ENCODE data around the gene CCDC188. TPM values are rescaled to one million over a fixed set of nuclear protein-coding genes. Genes with fewer than 3 reads are reported as not detected.

The CCDC188 gene
- total RNA-seq, 1 donor from 2014 or later, result not detected

DNA sequence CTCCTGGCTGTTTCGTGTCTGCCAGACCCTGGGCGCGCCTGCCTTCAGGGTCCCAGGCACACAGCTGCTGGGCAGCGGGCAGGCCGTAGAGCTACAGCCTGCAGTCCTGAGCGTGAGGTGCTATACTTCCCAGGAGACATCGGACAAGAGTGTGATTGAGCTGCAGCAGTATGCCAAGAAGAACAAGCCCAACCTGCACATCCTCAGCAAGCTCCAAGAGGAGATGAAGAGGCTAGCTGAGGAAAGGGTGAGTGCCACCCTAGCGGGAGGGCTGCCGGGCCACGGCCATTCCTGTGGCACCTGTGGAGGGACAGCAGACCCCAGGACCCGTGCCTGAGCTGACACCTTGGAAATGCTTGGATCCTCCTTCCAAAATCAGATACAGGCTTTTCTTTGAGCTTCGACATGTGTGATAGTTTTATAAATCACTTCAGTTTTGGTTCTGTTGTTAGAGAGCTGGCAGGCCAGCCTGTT is 42.1 kb downstream of the CCDC188 start:
- Histone ChIP-seq H3K27me3 (ENCODE audit: insufficient read depth, low read length) (no peaks in the 10 kb centered on the region), H2AFZ (ENCODE audit: low read depth, low read length) (no peak overlapping the region), H3K4me2 (ENCODE audit: low read length) (no peak overlapping the region), H3K9me3 (ENCODE audit: insufficient read depth, low read depth, low read length) (no peaks in the 10 kb centered on the region), H3K4me1 (ENCODE audit: insufficient read depth, low read length) (no peaks in the 10 kb centered on the region), H3K36me3 (ENCODE audit: insufficient read depth, low read length) (peaks cover 51% of the 10 kb centered on the region), H3K4me3 (ENCODE audit: insufficient read depth, low read depth, low read length) (no peak overlapping the region), H3K27ac (ENCODE audit: low read depth, low read length) (no peak overlapping the region), H4K20me1 (ENCODE audit: insufficient read depth, low read length) (peaks cover 87% of the 10 kb centered on the region), H3K79me2 (ENCODE audit: insufficient read depth, low read length) (peaks cover 28% of the 10 kb centered on the region), H3K9ac (ENCODE audit: low read length) (no peak overlapping the region)
- TF ChIP-seq, protein P1, sequence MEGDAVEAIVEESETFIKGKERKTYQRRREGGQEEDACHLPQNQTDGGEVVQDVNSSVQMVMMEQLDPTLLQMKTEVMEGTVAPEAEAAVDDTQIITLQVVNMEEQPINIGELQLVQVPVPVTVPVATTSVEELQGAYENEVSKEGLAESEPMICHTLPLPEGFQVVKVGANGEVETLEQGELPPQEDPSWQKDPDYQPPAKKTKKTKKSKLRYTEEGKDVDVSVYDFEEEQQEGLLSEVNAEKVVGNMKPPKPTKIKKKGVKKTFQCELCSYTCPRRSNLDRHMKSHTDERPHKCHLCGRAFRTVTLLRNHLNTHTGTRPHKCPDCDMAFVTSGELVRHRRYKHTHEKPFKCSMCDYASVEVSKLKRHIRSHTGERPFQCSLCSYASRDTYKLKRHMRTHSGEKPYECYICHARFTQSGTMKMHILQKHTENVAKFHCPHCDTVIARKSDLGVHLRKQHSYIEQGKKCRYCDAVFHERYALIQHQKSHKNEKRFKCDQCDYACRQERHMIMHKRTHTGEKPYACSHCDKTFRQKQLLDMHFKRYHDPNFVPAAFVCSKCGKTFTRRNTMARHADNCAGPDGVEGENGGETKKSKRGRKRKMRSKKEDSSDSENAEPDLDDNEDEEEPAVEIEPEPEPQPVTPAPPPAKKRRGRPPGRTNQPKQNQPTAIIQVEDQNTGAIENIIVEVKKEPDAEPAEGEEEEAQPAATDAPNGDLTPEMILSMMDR (IDR thresholded peaks at IDR 0.05; ENCODE audit: insufficient read depth, low read depth, low read length), result no peak
- TF ChIP-seq EZH2 (IDR thresholded peaks at IDR 0.05; ENCODE audit: insufficient read depth, low read length), result no peak
- H3K27me3 Mint-ChIP-seq (ENCODE audit: low read depth, unreplicated experiment), result no peaks in the 10 kb centered on the region
- no peak for DNase-seq (ENCODE audit: low read depth)
- no peak for FAIRE-seq
- H3K9me3 Mint-ChIP-seq (ENCODE audit: unreplicated experiment), result no peaks in the 10 kb centered on the region
- peaks cover 2% of the 10 kb centered on the region for H3K4me1 Mint-ChIP-seq (ENCODE audit: low read depth, unreplicated experiment)
- H3K36me3 Mint-ChIP-seq (ENCODE audit: low read depth, unreplicated experiment), result peaks cover 11% of the 10 kb centered on the region
- no peak overlapping the region for H3K27ac Mint-ChIP-seq (ENCODE audit: unreplicated experiment)
- no peak overlapping the region for H3K4me3 Mint-ChIP-seq (ENCODE audit: unreplicated experiment)

DNA sequence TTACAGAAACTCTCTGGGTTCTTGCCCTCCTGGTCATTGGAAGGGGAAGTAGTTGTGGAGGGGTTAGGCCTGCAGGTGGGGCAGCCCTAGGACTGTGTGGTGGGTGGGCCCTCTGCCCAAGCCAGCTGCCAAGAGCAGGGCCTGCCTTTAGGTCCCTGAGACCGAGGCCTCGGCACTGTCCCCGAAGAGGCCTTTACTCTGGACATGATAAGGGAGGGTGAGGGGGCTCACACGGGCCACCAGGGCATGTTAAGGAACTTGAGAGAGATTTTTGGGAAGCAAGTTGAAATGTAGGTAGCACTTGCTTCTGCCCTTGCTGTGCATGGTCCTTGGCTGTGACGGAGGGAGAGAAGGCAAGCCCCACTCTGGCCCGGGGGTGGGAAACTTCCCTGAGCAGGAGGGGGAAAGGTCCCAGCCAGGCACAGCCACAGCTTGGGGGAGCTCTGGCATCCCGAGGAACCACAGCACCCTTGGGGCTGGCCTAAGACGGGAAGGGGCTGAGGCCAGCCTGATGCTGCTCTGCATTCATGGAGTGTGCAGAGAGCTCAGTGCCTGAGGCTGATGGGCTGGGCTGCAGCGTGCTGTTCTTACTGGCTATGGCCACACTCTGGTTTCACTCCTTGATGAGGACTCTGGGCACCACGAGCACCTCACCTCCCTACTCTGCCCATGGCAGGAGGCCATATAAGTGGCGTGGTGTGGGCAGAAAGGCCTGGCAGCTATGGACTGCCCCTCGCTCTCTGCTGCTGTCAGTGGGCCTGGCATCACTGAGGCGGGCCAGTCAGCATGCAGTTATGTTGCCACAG is 42.7 kb downstream of the CCDC188 start:
- DNase-seq (ENCODE audit: low read depth) (no peak), FAIRE-seq (no peak)
- H3K27me3 ChIP-seq (ENCODE audit: insufficient read depth, low read length), result no peaks in the 10 kb centered on the region
- Mint-ChIP-seq H3K4me1 (ENCODE audit: low read depth, unreplicated experiment) (peaks cover 2% of the 10 kb centered on the region), H3K4me3 (ENCODE audit: unreplicated experiment) (no peak overlapping the region), H3K27ac (ENCODE audit: unreplicated experiment) (no peak overlapping the region), H3K27me3 (ENCODE audit: low read depth, unreplicated experiment) (no peaks in the 10 kb centered on the region), H3K36me3 (ENCODE audit: low read depth, unreplicated experiment) (peaks cover 11% of the 10 kb centered on the region), H3K9me3 (ENCODE audit: unreplicated experiment) (no peaks in the 10 kb centered on the region)
- H2AFZ ChIP-seq (ENCODE audit: low read depth, low read length), result no peak overlapping the region
- no peak overlapping the region for H3K4me2 ChIP-seq (ENCODE audit: low read length)
- no peak overlapping the region for H3K27ac ChIP-seq (ENCODE audit: low read depth, low read length)
- no peak overlapping the region for H3K9ac ChIP-seq (ENCODE audit: low read length)
- no peak overlapping the region for H3K4me3 ChIP-seq (ENCODE audit: insufficient read depth, low read depth, low read length)
- no peaks in the 10 kb centered on the region for H3K9me3 ChIP-seq (ENCODE audit: insufficient read depth, low read depth, low read length)
- H3K4me1 ChIP-seq (ENCODE audit: insufficient read depth, low read length), result no peaks in the 10 kb centered on the region
- H3K36me3 ChIP-seq (ENCODE audit: insufficient read depth, low read length), result peaks cover 51% of the 10 kb centered on the region
- TF ChIP-seq EZH2 (IDR thresholded peaks at IDR 0.05; ENCODE audit: insufficient read depth, low read length), result no peak
- TF ChIP-seq, protein P1 (IDR thresholded peaks at IDR 0.05; ENCODE audit: insufficient read depth, low read depth, low read length), result no peak
- peaks cover 91% of the 10 kb centered on the region for H4K20me1 ChIP-seq (ENCODE audit: insufficient read depth, low read length)
- H3K79me2 ChIP-seq (ENCODE audit: insufficient read depth, low read length), result peaks cover 34% of the 10 kb centered on the region

DNA sequence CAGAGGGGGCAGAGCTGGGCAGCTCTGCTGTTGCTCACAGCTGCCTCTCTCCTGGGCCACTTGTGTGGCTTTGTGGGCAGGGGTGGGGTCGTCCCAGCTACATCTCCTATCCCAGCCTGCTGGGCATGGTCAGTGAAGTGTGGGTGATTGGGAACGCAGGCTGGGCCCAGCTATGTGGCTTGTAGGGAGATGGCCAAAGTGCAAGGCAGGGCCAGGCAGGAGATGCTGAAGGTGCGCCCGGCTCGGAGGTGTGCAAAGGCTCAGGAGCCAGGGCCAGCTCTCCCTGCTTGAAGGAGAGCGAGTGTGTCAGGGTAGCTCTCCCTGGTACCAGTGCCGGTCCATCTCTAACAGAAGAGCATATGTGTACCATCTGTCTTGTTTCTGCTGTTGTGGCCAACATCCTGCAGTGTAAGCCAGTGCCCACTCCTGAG is 43.4 kb downstream of the CCDC188 start:
- TF ChIP-seq, protein P1 (IDR thresholded peaks at IDR 0.05; ENCODE audit: insufficient read depth, low read depth, low read length), result no peak
- no peak for TF ChIP-seq EZH2 (IDR thresholded peaks at IDR 0.05; ENCODE audit: insufficient read depth, low read length)
- Histone ChIP-seq H3K36me3 (ENCODE audit: insufficient read depth, low read length) (peaks cover 53% of the 10 kb centered on the region), H2AFZ (ENCODE audit: low read depth, low read length) (no peak overlapping the region), H3K4me2 (ENCODE audit: low read length) (no peak overlapping the region), H3K27ac (ENCODE audit: low read depth, low read length) (no peak overlapping the region), H3K9me3 (ENCODE audit: insufficient read depth, low read depth, low read length) (no peaks in the 10 kb centered on the region), H3K79me2 (ENCODE audit: insufficient read depth, low read length) (peaks cover 39% of the 10 kb centered on the region), H3K9ac (ENCODE audit: low read length) (no peak overlapping the region), H3K27me3 (ENCODE audit: insufficient read depth, low read length) (no peaks in the 10 kb centered on the region), H3K4me1 (ENCODE audit: insufficient read depth, low read length) (no peaks in the 10 kb centered on the region), H4K20me1 (ENCODE audit: insufficient read depth, low read length) (peaks cover 93% of the 10 kb centered on the region), H3K4me3 (ENCODE audit: insufficient read depth, low read depth, low read length) (no peak overlapping the region)
- H3K9me3 Mint-ChIP-seq (ENCODE audit: unreplicated experiment), result no peaks in the 10 kb centered on the region
- peaks cover 11% of the 10 kb centered on the region for H3K36me3 Mint-ChIP-seq (ENCODE audit: low read depth, unreplicated experiment)
- FAIRE-seq, result no peak
- no peaks in the 10 kb centered on the region for H3K27me3 Mint-ChIP-seq (ENCODE audit: low read depth, unreplicated experiment)
- peak overlapping the region; percentile 15 for H3K27ac Mint-ChIP-seq (ENCODE audit: unreplicated experiment)
- peaks cover 2% of the 10 kb centered on the region for H3K4me1 Mint-ChIP-seq (ENCODE audit: low read depth, unreplicated experiment)
- H3K4me3 Mint-ChIP-seq (ENCODE audit: unreplicated experiment), result no peak overlapping the region
- DNase-seq (ENCODE audit: low read depth), result no peak
